Spleen (tissue), 7 donors: ENCODE results near the gene BTN2A1.

Source experiments
- POLR2A ChIP-seq, 3 donors: fragments of 450-650 bp; IDR thresholded peaks; one replicate each; pipeline ENCODE4 v1.5.1; 2017; ENCODE audit warnings: antibody characterized with exemption in 3 of 3, mild to moderate bottlenecking in 1 of 3
- POLR2AphosphoS5 ChIP-seq, 3 donors: sonication (generic); formaldehyde crosslinking; IDR thresholded peaks; one replicate each; pipeline ENCODE4 v1.5.1; 2017; ENCODE audit warnings: antibody characterized with exemption in 3 of 3
- TF ChIP-seq, protein P1 (sequence below), 11 experiments: fragments of 200-600 bp in 7 of 11; fragments of 450-650 bp in 4 of 11; sonication (generic) in 4 of 11; IDR thresholded peaks in 8 of 11; conservative IDR thresholded peaks in 3 of 11; 1 replicate in 7 of 11; 2 replicates in 4 of 11; pipeline versions ENCODE4 v1.4.0 to v1.8.0; 2016 to 2021; ENCODE audit warnings: antibody characterized with exemption in 11 of 11, inconsistent platforms in 4 of 11, mild to moderate bottlenecking in 1 of 11
- donor health status: DM: no; HTN: no; CAD: no; lungs with moderate emphysema.
- donor health status: DM: no; HTN: no; CAD: no.
- donor health status: DM: no; HTN: no; CAD: no.

DNA sequence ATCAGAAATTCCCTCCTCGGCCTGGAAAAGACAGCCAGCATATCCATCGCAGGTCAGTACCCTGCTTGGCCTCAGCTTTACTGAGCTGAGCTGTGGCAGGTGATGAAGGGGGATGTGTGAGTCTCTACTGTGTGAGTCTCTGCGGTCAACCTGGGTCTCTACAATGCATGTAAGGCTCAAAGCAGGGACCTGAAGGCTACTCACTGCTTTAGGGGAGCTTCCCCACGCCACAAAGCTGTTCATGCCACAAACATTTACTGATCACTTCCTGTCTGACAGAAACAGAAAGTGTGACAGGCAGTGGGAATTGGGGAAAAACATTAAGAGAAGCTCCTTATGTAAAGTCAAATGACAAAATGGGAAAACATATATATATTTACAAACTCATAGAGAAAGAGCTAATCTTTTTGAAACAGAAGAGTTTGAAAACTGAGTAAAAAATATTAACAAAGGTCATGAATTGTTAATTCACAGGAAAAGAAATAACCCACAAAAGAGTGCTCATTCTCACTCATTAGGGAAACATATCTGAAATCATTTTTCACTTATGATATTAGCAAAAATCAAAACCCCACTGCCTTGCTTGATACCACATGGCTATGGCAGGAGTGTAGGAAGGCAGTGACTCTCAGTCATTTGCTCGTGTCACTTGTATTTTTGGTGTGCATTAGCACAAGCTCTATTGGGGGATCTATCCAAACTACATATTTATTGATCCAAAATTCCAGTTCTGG is 11.7 kb upstream of the BTN2A1 start:
- TF ChIP-seq, protein P1, sequence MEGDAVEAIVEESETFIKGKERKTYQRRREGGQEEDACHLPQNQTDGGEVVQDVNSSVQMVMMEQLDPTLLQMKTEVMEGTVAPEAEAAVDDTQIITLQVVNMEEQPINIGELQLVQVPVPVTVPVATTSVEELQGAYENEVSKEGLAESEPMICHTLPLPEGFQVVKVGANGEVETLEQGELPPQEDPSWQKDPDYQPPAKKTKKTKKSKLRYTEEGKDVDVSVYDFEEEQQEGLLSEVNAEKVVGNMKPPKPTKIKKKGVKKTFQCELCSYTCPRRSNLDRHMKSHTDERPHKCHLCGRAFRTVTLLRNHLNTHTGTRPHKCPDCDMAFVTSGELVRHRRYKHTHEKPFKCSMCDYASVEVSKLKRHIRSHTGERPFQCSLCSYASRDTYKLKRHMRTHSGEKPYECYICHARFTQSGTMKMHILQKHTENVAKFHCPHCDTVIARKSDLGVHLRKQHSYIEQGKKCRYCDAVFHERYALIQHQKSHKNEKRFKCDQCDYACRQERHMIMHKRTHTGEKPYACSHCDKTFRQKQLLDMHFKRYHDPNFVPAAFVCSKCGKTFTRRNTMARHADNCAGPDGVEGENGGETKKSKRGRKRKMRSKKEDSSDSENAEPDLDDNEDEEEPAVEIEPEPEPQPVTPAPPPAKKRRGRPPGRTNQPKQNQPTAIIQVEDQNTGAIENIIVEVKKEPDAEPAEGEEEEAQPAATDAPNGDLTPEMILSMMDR (IDR thresholded peaks at IDR 0.05 in 8 of 11, conservative IDR thresholded peaks at IDR 0.05 in 3 of 11): no peak
- TF ChIP-seq POLR2A (IDR thresholded peaks at IDR 0.05) (no peak), POLR2AphosphoS5 (IDR thresholded peaks at IDR 0.05) (no peak)
